HepG2 (cell line): ENCODE data around the gene CDH2.

Source experiments
- BRCA1 ChIP-seq: sonication (generic); formaldehyde crosslinking; IDR thresholded peaks from 2 replicates; pipeline ENCODE4 v1.4.0; 2020; ENCODE audit warnings: missing genetic modification reagents
- MYNN ChIP-seq: sonication (generic); formaldehyde crosslinking; IDR thresholded peaks from 2 replicates; pipeline ENCODE4 v1.4.0; 2020; ENCODE audit warnings: mild to moderate bottlenecking, low read depth, missing genetic modification reagents
- POLR2A ChIP-seq, 2 experiments: IDR thresholded peaks; 2 replicates each; pipeline ENCODE4 v1.6.1; 2011; ENCODE audit warnings: low read depth in 2 of 2, low read length in 2 of 2, mild to moderate bottlenecking in 1 of 2, moderate library complexity in 1 of 2; ENCODE audit not compliant: insufficient read depth in 1 of 2
- RELA ChIP-seq: sonication (generic); formaldehyde crosslinking; IDR thresholded peaks from 2 replicates; pipeline ENCODE4 v1.4.0; 2020; ENCODE audit warnings: missing genetic modification reagents
- TF ChIP-seq, protein P1 (sequence below): sonication (generic); formaldehyde crosslinking; IDR thresholded peaks from 2 replicates; pipeline ENCODE4 v1.8.1; 2023; ENCODE audit warnings: mild to moderate bottlenecking, missing genetic modification reagents

DNA sequence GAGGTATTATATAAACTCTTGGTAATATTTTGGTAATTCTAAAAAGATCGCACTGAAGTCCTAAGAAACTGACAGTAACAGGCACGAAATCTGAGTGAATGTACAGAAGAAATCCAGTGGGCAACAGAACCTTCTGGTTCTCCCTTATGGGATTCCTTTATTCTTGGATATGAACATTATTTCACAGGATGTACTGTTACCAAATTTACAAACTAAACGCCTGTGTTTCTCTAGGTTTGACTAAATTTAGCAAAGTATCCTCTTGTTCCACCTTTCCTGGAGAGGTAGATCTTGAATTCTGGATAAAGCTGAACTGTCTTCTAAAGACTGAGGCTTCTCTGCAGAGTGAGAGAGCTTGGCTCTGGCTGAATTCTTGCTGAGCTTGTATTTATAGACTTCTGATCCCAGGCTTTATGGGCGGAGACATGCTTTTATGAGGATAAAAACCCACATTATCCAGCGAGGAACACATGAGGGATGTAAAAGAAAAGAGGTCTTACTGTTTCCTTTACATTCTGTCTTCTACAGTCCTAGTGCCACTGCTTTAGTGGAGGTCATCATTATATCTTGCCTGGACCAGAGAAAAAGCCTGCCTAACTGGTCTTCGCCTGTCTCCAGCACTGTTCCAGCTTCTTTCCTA lies 220.8 kb downstream of the CDH2 start:
- TF ChIP-seq RELA (CRISPR knock-in tag) = no peak
- no peak for TF ChIP-seq POLR2A (IDR thresholded peaks at IDR 0.05; ENCODE audit: insufficient read depth in 1 of 2, low read depth in 2 of 2, low read length in 2 of 2)
- TF ChIP-seq BRCA1 (CRISPR knock-in tag) = no peak
- TF ChIP-seq MYNN (CRISPR knock-in tag) = no peak
- TF ChIP-seq, protein P1, sequence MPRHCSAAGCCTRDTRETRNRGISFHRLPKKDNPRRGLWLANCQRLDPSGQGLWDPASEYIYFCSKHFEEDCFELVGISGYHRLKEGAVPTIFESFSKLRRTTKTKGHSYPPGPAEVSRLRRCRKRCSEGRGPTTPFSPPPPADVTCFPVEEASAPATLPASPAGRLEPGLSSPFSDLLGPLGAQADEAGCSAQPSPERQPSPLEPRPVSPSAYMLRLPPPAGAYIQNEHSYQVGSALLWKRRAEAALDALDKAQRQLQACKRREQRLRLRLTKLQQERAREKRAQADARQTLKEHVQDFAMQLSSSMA (CRISPR knock-in tag) = no peak
